ENCODE data around the gene HCRTR1.

Gene HCRTR1

GRCh38 chr1:31669786-31670592, 52.5 kb downstream of the HCRTR1 start:
- no peak for DNase-seq

- DNase-seq, result no peak
Measured at GRCh38 chr1:31670593-31670964, 53.1 kb downstream of the HCRTR1 start.

GRCh38 chr1:31671147-31671546, 53.7 kb downstream of the HCRTR1 start:
- DNase-seq, result no peak

GRCh38 chr1:31671561-31672201, 54.2 kb downstream of the HCRTR1 start:
- no peak for DNase-seq

GRCh38 chr1:31672986-31673385, 55.5 kb downstream of the HCRTR1 start:
- DNase-seq, result no peak

GRCh38 chr1:31673433-31673832, 55.9 kb downstream of the HCRTR1 start:
- no peak for DNase-seq

GRCh38 chr1:31674626-31675025, 57.1 kb downstream of the HCRTR1 start:
- no peak for DNase-seq

- DNase-seq, result no peak
Measured at GRCh38 chr1:31675161-31675560, 57.7 kb downstream of the HCRTR1 start.

- DNase-seq, result no peak
Measured at GRCh38 chr1:31675756-31676155, 58.3 kb downstream of the HCRTR1 start.
